Colonic mucosa (tissue), 4 donors: Measurements from ENCODE around the gene SPSB3. TPM values are rescaled to one million over a fixed set of nuclear protein-coding genes. Genes with fewer than 3 reads are reported as not detected.
A peak's percentile ranks its signal among the peaks of the same experiment; 100 is the strongest.

ENCODE experiments used
- DNase-seq: peaks from one replicate; pipeline ENCODE4 v3.0.0-alpha.2; 2020
- H3K27ac ChIP-seq: fragments of 200-600 bp; one replicate; pipeline ENCODE4 v1.8.0; 2021
- H3K27me3 ChIP-seq: fragments of 200-600 bp; one replicate; pipeline ENCODE4 v1.8.0; 2021
- H3K36me3 ChIP-seq: fragments of 200-600 bp; one replicate; pipeline ENCODE4 v1.8.0; 2021
- H3K4me1 ChIP-seq: fragments of 200-600 bp; one replicate; pipeline ENCODE4 v1.8.0; 2021; ENCODE audit warnings: mild to moderate bottlenecking
- H3K4me3 ChIP-seq: fragments of 200-600 bp; one replicate; pipeline ENCODE4 v1.8.0; 2021
- H3K9ac ChIP-seq, 2 donors: one replicate each; pipeline ENCODE4 v1.7.0; 2013; ENCODE audit warnings: control low read depth in 2 of 2, low read depth in 2 of 2, low read length in 2 of 2
- H3K9me3 ChIP-seq: fragments of 200-600 bp; one replicate; pipeline ENCODE4 v1.8.0; 2021
- intact Hi-C: fragments of 100-400 bp; cut with DNase I; formaldehyde crosslinking; loops from one replicate; pipeline ENCODE4 v1.14.1; 2022
- total RNA-seq, 2 donors: library from RNA; stranded (reverse); fragmentation: NEBNext Ultra II Directional in 1 of 2; extraction: Animal tissue kit (Norgen Biotek cat#: 25700) in 1 of 2; gene quantifications; one replicate each; pipeline ENCODE4 v1.2.1, GENCODE V29; 2021
- TF ChIP-seq, protein P1 (sequence below): fragments of 200-600 bp; IDR thresholded peaks from one replicate; pipeline ENCODE4 v1.8.0; 2022; ENCODE audit warnings: antibody characterized with exemption, mild to moderate bottlenecking
- donor health status: healthy.
- donor health status: DM: no; HTN: no; CAD: no.
- donor health status: DM: no; HTN: no; CAD: no.

The SPSB3 gene
- total RNA-seq, 2 donors from 2014 or later, result 32.7 to 35.9 TPM

- peak within 1 kb of the TSS; percentile 80 to 95 for H3K9ac ChIP-seq
- peak within 1 kb of the TSS; percentile 98 for H3K27ac ChIP-seq
- intact Hi-C loops, result loop anchor here (5.0 kb wide), 1 partner anchor 160 kb away; the partner anchor contains the start of genes CRAMP1 and IFT140
- no peaks in the 10 kb centered on the region for H3K36me3 ChIP-seq
- TF ChIP-seq, protein P1, sequence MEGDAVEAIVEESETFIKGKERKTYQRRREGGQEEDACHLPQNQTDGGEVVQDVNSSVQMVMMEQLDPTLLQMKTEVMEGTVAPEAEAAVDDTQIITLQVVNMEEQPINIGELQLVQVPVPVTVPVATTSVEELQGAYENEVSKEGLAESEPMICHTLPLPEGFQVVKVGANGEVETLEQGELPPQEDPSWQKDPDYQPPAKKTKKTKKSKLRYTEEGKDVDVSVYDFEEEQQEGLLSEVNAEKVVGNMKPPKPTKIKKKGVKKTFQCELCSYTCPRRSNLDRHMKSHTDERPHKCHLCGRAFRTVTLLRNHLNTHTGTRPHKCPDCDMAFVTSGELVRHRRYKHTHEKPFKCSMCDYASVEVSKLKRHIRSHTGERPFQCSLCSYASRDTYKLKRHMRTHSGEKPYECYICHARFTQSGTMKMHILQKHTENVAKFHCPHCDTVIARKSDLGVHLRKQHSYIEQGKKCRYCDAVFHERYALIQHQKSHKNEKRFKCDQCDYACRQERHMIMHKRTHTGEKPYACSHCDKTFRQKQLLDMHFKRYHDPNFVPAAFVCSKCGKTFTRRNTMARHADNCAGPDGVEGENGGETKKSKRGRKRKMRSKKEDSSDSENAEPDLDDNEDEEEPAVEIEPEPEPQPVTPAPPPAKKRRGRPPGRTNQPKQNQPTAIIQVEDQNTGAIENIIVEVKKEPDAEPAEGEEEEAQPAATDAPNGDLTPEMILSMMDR, result no peak
- peak; percentile 59 for DNase-seq
- H3K27me3 ChIP-seq, result no peaks in the 10 kb centered on the region
- peak within 1 kb of the TSS; percentile 96 for H3K4me3 ChIP-seq
- peaks cover 11% of the 10 kb centered on the region for H3K4me1 ChIP-seq
- no peaks in the 10 kb centered on the region for H3K9me3 ChIP-seq
These were observed 9.9 kb downstream of the SPSB3 start, which contains the start of gene EME2 for GRCh38 chr16:1772362-1772907. EME2 (plus strand) TSS chr16:1772810; CDS start chr16:1773228, 418 bp downstream.

GRCh38 chr16:1771864-1772361, 10.5 kb downstream of the SPSB3 start:
- Histone ChIP-seq H3K4me1 (peaks cover 11% of the 10 kb centered on the region), H3K9ac (peak overlapping the region; percentile 80 to 95), H3K36me3 (no peaks in the 10 kb centered on the region), H3K27ac (peak overlapping the region; percentile 98), H3K9me3 (no peaks in the 10 kb centered on the region), H3K4me3 (peak overlapping the region; percentile 96), H3K27me3 (no peaks in the 10 kb centered on the region)
- intact Hi-C loops, result loop anchor here (5.0 kb wide), 1 partner anchor 160 kb away; the partner anchor contains the start of genes CRAMP1 and IFT140
- TF ChIP-seq, protein P1, result no peak
- no peak for DNase-seq

- intact Hi-C loops, result loop anchor here (5.0 kb wide), 1 partner anchor 159 kb away; the partner anchor contains the start of genes CRAMP1 and IFT140
- no peaks in the 10 kb centered on the region for H3K27me3 ChIP-seq
- H3K36me3 ChIP-seq, result no peaks in the 10 kb centered on the region
- peaks cover 11% of the 10 kb centered on the region for H3K4me1 ChIP-seq
- TF ChIP-seq, protein P1, result no peak
- peak within 1 kb of the TSS; percentile 98 for H3K27ac ChIP-seq
- H3K9me3 ChIP-seq, result no peaks in the 10 kb centered on the region
- peak; percentile 85 for DNase-seq
- peak within 1 kb of the TSS; percentile 96 for H3K4me3 ChIP-seq
- H3K9ac ChIP-seq, result peak within 1 kb of the TSS; percentile 80 to 95
These were observed 11.0 kb downstream of the SPSB3 start, which contains the start of gene NME3 for GRCh38 chr16:1771188-1771863. NME3 (minus strand) TSS chr16:1771543; CDS start chr16:1771534, 9 bp downstream.

- peak overlapping the region; percentile 98 for H3K27ac ChIP-seq
- H3K36me3 ChIP-seq, result no peaks in the 10 kb centered on the region
- H3K9ac ChIP-seq, result peak overlapping the region; percentile 52 to 78
- intact Hi-C loops, result loop anchor here (5.0 kb wide), 1 partner anchor 158 kb away; the partner anchor contains the start of genes CRAMP1 and IFT140
- TF ChIP-seq, protein P1, result no peak
- H3K27me3 ChIP-seq, result no peaks in the 10 kb centered on the region
- H3K4me3 ChIP-seq, result peak overlapping the region; percentile 96
- peak; percentile 81 for DNase-seq
- no peaks in the 10 kb centered on the region for H3K9me3 ChIP-seq
- peaks cover 11% of the 10 kb centered on the region for H3K4me1 ChIP-seq
These were observed 11.8 kb downstream of the SPSB3 start for GRCh38 chr16:1770328-1771187.
